Panc1 (cell line): ENCODE measurements around the gene RABL2A. TPM values are rescaled to one million over a fixed set of nuclear protein-coding genes. Genes with fewer than 3 reads are reported as not detected.
A peak's percentile ranks its signal among the peaks of the same experiment; 100 is the strongest.
"Not testable (repeated sequence)": the region's sequence is repeated elsewhere in the genome, so short reads cannot be mapped to it uniquely, and the experiment has no call there.

Experiments used
- ATAC-seq: fragments of 200-7000 bp; cut with Tn5 transposase; 2 replicates; pipeline ENCODE4 v1.9.1; 2020; ENCODE audit warnings: mild to moderate bottlenecking, moderate library complexity
- Bru-seq: library from RNA; stranded (reverse); fragments of 400-500 nt; gene quantifications from one replicate; lab custom pipeline; 2021; lab: Mats Ljungman, UMichigan
- BruChase-seq, 2 experiments: library from RNA; stranded (reverse); fragments of 400-500 nt; gene quantifications; one replicate each; lab custom pipeline; 2021; lab: Mats Ljungman, UMichigan
- BruUV-seq: library from RNA; stranded (reverse); fragments of 400-500 nt; replicated peaks from 2 replicates; lab custom pipeline; 2021; lab: Mats Ljungman, UMichigan
- CTCF ChIA-PET: fragments of 300-600 bp; sonication (Branson Sonifier 250); formaldehyde crosslinking; loops from one replicate; lab custom pipeline; 2022; ENCODE audit warnings: antibody characterized with exemption; lab: Charles Lee
- POLR2A ChIA-PET: fragments of 300-600 bp; sonication (Branson Sonifier 250); formaldehyde crosslinking; loops from one replicate; lab custom pipeline; 2022; ENCODE audit warnings: antibody characterized with exemption; lab: Charles Lee
- DNase-seq: peaks from one replicate; pipeline ENCODE4 v3.0.0-alpha.2; 2010; ENCODE audit warnings: low read depth, low spot score
- H3K27ac ChIP-seq: 2 replicates; pipeline ENCODE4 v1.5.1; 2011; ENCODE audit warnings: mild to moderate bottlenecking, low read length, inconsistent platforms
- H3K27me3 ChIP-seq: fragments of 200-500 bp; sonication (Bioruptor generic); 2 replicates; pipeline ENCODE4 v1.6.0; 2014; ENCODE audit warnings: low read length, inconsistent platforms; ENCODE audit not compliant: control insufficient read depth, insufficient read depth
- H3K36me3 ChIP-seq: fragments of 200-500 bp; sonication (Bioruptor generic); 2 replicates; pipeline ENCODE4 v1.5.1; 2014; ENCODE audit warnings: inconsistent platforms, mild to moderate bottlenecking, low read length, moderate library complexity; ENCODE audit not compliant: control insufficient read depth, insufficient read depth
- H3K4me1 ChIP-seq: 2 replicates; pipeline ENCODE4 v1.5.1; 2011; ENCODE audit warnings: inconsistent platforms, mild to moderate bottlenecking, low read length, moderate library complexity; ENCODE audit not compliant: control insufficient read depth, insufficient read depth
- H3K4me3 ChIP-seq, 2 experiments: 2 replicates each; pipeline ENCODE4 v1.5.1; 2011 to 2012; ENCODE audit warnings: low read depth in 2 of 2, low read length in 2 of 2, mild to moderate bottlenecking in 2 of 2, inconsistent platforms in 1 of 2, moderate library complexity in 1 of 2
- H3K9me3 ChIP-seq: fragments of 200-500 bp; sonication (Bioruptor generic); 2 replicates; pipeline ENCODE4 v1.5.1; 2014; ENCODE audit warnings: low read depth, mild to moderate bottlenecking, inconsistent platforms, low read length, moderate library complexity; ENCODE audit not compliant: control insufficient read depth, insufficient read depth
- POLR2AphosphoS5 ChIP-seq: IDR thresholded peaks from 2 replicates; pipeline ENCODE4 v1.6.1; 2012; ENCODE audit warnings: mild to moderate bottlenecking, low read depth, low read length, moderate library complexity
- SIN3A ChIP-seq: IDR thresholded peaks from 2 replicates; pipeline ENCODE4 v1.6.1; 2012; ENCODE audit warnings: low read depth, mild to moderate bottlenecking, low read length, moderate library complexity, borderline replicate concordance; ENCODE audit not compliant: insufficient read depth
- in situ Hi-C: cut with HindIII; loops from 2 replicates; pipeline ENCODE4 v1.10.0; 2016; ENCODE audit warnings: low sequenced_read_pairs, low pct_unique_long_range_greater_than_20kb
- intact Hi-C: fragments of 100-400 bp; cut with micrococcal nuclease; formaldehyde crosslinking; loops from one replicate; pipeline ENCODE4 v1.10.0; 2022; ENCODE audit not compliant: unreplicated experiment
- long read RNA-seq: library from polyadenylated mRNA; unstranded; transcript quantifications from one replicate; pipeline ENCODE4 v2.0.0, GENCODE V29; 2021; ENCODE audit not compliant: unreplicated experiment
- polyA plus RNA-seq: library from polyadenylated mRNA; unstranded; fragments of >200 nt; gene quantifications from one replicate; pipeline ENCODE4 v1.2.1, GENCODE V29; 2012; ENCODE audit warnings: missing spikeins; ENCODE audit not compliant: insufficient read length
- total RNA-seq: library from RNA; stranded (reverse); gene quantifications from one replicate; pipeline ENCODE4 v1.2.1, GENCODE V29; 2021; ENCODE audit not compliant: unreplicated experiment

The RABL2A gene
- total RNA-seq (21.4 TPM), Bru-seq, nascent RNA (percentile 73 among the genes with signal in this experiment), BruChase-seq, experiment 1, labeled RNA remaining after a 2-hour chase (percentile 75 among the genes with signal in this experiment), BruChase-seq, experiment 2, labeled RNA remaining after a 6-hour chase (percentile 72 among the genes with signal in this experiment)
- polyA plus RNA-seq = 19.8 TPM
- long read RNA-seq, partial matches to known transcripts = 2 of 13 reads
- long read RNA-seq, other reads (novel, unspliced or antisense) = 10 of 13 reads

- CTCF ChIA-PET, intact Hi-C loops, H3K36me3 ChIP-seq, H3K9me3 ChIP-seq, H3K27me3 ChIP-seq, H3K4me1 ChIP-seq, POLR2A ChIA-PET, in situ Hi-C loops, DNase-seq: not testable (repeated sequence)
- Histone ChIP-seq H3K27ac (peak within 1 kb of the TSS; percentile 68), H3K4me3 (peak within 1 kb of the TSS; percentile 45 to 63)
- BruUV-seq = TSS peak; percentile 92
- peak; percentile 99 for ATAC-seq
- TF ChIP-seq POLR2AphosphoS5 (0 out of 2 replicates have a peak, but pooled peaks have one; percentile 22), SIN3A (peak; percentile 92; the same call in 1 of the 2 replicates)
Measured at GRCh38 chr2:113626616-113627330, at the start of gene RABL2A. Gene RABL2A, plus strand, starts transcription at chr2:113627266. Its CDS starts 1,341 bp downstream, at chr2:113628607.

DNA sequence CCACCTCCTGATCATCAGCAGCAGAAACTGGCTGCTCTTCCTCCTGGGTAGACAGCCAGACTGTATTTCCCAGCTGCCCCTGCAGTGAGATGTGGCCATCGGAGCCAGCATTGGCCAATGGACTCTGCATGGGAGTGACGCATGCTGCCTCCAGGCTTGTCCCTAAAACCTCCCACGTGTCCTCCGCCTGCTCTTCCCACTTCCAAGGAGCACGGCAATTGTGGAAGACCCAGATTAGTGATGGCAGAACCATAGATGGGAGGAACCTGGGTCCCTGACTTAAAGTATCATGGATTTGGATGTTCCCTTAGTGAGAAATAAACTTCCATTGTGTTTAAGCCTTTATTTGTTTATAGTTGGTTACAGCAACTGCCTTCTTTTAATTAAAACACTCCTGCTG is 48.6 kb upstream of the RABL2A start:
- in situ Hi-C loops, H3K27me3 ChIP-seq, H3K4me3 ChIP-seq, H3K36me3 ChIP-seq, intact Hi-C loops, H3K9me3 ChIP-seq, H3K4me1 ChIP-seq, DNase-seq, CTCF ChIA-PET, BruUV-seq, POLR2A ChIA-PET, ATAC-seq, H3K27ac ChIP-seq: not testable (repeated sequence)

DNA sequence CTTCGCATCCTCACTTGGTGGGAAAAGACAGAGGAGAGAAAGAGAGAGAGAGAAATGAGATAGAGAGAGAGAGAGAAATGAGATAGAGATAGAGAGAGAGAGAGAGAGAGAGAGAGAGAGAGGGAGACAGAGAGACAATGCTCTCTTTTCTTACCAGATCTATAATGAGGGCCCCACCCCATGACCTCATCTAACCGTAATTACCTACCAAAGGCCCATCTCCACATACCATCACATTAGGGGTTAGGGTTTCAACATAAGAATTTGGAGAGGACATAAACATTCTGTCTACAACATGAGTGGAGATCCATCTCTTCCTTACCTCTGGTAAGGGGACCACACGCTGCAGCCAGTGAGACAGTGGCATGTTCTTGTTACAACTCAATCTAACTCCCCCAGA is 44.6 kb upstream of the RABL2A start:
- POLR2A ChIA-PET, DNase-seq, H3K27me3 ChIP-seq, H3K4me3 ChIP-seq, in situ Hi-C loops, ATAC-seq, H3K4me1 ChIP-seq, intact Hi-C loops, H3K36me3 ChIP-seq, CTCF ChIA-PET, H3K9me3 ChIP-seq, H3K27ac ChIP-seq, BruUV-seq: not testable (repeated sequence)

DNA sequence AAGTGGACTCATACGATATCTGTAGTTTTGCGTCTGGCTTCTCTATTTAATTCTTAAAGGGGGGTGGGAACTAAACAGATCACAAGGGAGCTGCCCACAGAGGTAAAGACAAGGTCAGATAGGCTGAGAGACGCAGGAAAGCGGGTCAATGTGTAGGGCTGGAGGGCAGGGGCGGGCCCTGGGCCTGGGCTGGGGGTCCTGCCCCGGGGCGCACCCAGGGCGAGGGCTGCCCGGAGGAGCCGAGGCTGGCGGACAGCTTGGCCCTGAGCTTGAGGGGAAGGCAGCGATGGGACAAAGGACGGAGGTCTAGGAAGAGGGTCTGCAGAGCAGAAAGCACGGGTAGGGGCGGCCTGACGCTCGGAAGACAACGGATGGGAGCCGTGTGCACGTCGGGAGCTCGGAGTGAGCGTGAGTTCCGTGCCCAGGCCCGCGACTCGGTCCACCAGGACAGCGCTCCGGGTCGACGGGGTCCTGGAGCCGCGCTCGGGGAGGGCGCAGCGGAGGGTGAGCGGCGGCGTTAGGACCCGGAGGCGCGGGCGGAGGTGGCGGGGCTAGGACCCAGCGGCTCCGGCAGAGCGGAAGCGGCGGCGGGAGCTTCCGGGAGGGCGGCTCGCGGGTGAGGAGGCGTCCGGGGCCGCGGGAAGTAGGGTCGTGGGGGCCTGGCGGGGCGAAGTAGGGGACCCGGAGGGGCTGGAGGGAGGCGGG is 43.4 kb upstream of the RABL2A start:
- ATAC-seq, H3K9me3 ChIP-seq, BruUV-seq, H3K4me1 ChIP-seq, in situ Hi-C loops, H3K36me3 ChIP-seq, H3K27me3 ChIP-seq, DNase-seq, CTCF ChIA-PET, intact Hi-C loops, POLR2A ChIA-PET: not testable (repeated sequence)
- peak overlapping the region; percentile 55 to 65 for H3K4me3 ChIP-seq
- peak; percentile 87; the same call in 1 of the 2 replicates for TF ChIP-seq SIN3A
- H3K27ac ChIP-seq = peak overlapping the region; percentile 64

DNA sequence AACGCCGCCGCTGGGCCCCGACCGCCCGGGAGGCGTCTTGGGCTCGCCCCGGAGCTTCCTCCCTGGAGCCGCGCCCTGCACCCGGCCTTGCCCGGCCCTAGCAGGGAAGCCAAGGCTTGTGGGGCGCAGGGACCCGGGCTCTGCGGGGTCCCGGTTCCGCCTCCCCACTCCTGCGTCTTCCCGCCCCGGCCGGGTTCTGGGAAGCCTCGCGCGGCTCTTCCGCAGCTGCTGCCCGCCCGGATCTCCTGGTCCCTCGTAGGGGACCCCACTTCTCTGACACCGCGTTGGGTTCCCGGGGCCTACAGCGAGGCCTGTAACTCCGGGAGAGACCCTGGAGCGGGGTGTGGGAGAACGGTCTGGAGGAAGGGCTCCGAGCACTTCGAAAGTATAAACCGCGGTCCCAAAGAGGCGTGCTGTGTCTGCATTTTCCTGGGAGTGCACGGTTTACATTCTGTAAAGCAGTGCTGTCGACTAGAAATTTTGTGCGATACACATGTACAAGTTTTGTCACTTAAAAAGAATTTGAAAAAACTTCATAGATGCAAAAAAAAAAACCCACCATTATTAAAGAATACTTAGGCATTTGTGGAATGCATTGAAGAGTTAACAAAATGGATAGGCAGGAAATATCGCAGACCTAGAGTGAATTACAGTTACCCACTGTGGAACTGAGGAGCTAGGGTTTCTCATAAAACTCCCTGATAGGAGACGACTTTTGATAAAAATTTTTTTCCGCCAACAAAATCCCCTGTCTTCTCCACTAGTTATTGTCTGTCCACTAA is 42.6 kb upstream of the RABL2A start:
- CTCF ChIA-PET, H3K27me3 ChIP-seq, BruUV-seq, DNase-seq, H3K36me3 ChIP-seq, ATAC-seq, POLR2A ChIA-PET, in situ Hi-C loops, H3K9me3 ChIP-seq, H3K4me1 ChIP-seq, intact Hi-C loops: not testable (repeated sequence)
- Histone ChIP-seq H3K4me3 (peak overlapping the region; percentile 52 to 55), H3K27ac (peak overlapping the region; percentile 69)
